Metanephros (tissue), 1 donor: ENCODE data around the gene ATXN7L1. TPM values are rescaled to one million over a fixed set of nuclear protein-coding genes. Genes with fewer than 3 reads are reported as not detected.

ENCODE experiments used
- total RNA-seq: library from RNA; depleted of rRNA; stranded (reverse); fragments of >200 nt; gene quantifications from one replicate; pipeline ENCODE4 v1.2.3, GENCODE V29; 2014

Gene ATXN7L1
- 14.7 TPM for total RNA-seq

GRCh38 chr7:105876091-105876963 is at the start of gene ATXN7L1:
Gene ATXN7L1 (minus strand): TSS chr7:105876599. CDS start chr7:105876558, 41 bp downstream.

GRCh38 chr7:105581066-105581811 is 295.2 kb downstream of the ATXN7L1 start, which contains the start of gene EFCAB10:
Gene EFCAB10 (minus strand): TSS chr7:105581493. CDS start chr7:105581463, 30 bp downstream.

Other genes with a start within 250 kb of the ATXN7L1 start
- 10.7 TPM for gene CDHR3, start 86.7 kb upstream of the ATXN7L1 start, total RNA-seq
- gene SYPL1, start 235.7 kb upstream of the ATXN7L1 start, total RNA-seq, result 66.5 TPM